ENCODE measurements around the gene PSMC3IP. TPM values are rescaled to one million over a fixed set of nuclear protein-coding genes. Genes with fewer than 3 reads are reported as not detected.

Gene PSMC3IP, protein sequence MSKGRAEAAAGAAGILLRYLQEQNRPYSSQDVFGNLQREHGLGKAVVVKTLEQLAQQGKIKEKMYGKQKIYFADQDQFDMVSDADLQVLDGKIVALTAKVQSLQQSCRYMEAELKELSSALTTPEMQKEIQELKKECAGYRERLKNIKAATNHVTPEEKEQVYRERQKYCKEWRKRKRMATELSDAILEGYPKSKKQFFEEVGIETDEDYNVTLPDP
- 5.5 and 7.6 TPM in 2 replicates for total RNA-seq

DNA sequence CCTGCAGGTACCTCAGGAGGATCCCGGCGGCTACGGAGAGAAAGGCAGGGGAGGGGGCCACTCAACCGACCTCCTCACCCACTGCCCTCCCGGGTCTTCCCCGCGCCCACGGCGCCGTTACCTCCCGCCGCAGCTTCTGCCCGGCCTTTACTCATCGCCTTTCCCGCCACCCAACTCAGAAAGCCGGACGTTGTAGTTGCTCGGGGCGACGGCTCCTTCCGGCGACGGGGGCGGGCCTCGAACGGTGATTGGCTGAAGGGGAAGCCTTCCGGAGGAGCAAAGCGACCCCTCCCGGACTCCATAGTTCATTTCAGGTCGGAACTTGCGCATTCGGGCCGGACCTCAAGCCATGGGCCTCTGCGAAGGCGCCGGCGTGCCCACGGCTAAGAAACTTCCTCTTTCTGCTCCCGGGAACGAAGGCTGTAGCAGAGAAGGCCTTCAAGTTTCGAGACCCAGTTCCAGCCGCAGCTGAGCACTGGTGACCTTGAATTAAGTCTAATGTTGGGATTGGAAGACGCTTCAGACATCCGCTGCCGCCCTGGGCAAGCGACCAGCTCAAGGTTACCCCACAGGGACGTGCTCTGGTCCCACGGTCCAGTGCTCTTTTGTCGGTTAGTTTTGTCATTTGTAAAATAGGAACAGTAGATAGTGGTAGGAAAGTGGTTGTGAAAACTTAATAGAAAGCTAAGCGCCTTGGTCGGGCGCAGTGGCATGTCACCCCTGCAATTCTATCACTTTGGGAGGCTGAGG is at the start of gene PSMC3IP:
Gene PSMC3IP, minus strand, starts transcription at position 198 of the 750 bp plus-strand sequence. Its CDS starts 43 bp downstream, at position 155.

DNA sequence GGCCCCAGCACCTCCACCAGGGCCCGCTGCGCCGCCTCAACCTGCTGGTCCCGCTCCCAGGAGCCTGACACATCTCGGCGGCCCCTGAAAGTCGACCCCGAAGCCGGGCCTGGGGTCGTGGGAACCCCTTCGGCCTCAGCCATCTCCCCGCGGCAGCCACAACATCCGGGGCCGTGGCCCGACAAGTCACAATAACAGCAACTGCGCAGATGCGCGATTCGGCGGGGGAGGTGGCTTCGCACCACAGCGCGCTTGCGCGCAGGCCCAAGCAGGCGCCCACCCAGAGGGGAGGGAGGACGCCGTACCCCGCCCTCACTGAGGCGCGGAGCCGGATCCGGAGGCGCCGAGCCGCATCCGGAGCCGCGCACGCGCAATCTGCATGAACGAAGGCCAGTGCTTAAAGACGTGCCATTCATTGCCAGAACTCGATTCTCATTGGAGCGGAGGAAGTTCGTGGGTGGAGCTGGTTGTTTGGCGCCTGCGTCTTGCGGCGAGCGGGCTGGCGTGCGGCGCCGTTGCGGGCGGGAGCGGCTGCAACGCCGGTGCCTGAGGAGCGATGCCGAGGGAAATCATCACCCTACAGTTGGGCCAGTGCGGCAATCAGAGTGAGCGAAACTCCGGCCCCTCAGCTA is 31.8 kb upstream of the PSMC3IP start, which contains the start of the genes RETREG3 and TUBG1:
Gene RETREG3, minus strand, starts transcription at position 193 of the 632 bp plus-strand sequence. Its CDS starts 50 bp downstream, at position 143.
Gene TUBG1, plus strand, starts transcription at position 502 of the 632 bp plus-strand sequence. Its CDS starts 55 bp downstream, at position 557.

DNA sequence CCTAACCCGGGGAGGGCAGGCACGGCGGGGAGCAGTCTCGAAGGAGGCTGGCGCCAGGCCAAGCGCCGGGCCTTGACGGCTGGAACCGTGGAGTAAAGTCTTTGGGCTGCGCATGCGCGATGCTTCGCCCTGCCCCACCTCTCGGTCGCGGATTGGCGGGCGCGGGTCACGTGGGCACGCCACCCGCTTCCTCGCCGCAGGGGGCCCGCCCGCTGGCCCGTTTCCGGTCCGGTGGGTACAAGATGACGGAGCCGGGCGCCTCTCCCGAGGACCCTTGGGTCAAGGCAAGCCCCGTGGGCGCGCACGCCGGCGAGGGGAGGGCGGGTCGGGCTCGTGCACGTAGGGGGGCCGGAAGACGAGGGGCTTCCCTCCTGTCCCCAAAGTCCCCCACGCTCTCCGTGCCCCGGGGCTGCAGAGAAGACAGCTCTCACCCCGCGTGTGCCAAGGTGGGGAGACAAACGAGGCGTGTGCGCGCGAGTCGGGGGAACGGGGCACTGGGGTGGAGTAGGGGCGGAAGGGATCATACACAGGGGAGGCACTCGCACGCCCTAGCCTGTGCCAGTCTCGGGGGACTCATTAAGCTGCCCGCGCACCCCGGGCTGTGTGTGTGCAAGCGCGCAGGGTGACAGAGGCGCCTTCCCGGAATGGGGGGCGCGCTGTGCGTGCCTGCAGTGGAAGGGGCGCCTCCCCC is 10.5 kb downstream of the PSMC3IP start, which contains the start of gene MLX:
Gene MLX, plus strand, starts transcription at position 218 of the 691 bp plus-strand sequence. Its CDS starts 25 bp downstream, at position 243.

DNA sequence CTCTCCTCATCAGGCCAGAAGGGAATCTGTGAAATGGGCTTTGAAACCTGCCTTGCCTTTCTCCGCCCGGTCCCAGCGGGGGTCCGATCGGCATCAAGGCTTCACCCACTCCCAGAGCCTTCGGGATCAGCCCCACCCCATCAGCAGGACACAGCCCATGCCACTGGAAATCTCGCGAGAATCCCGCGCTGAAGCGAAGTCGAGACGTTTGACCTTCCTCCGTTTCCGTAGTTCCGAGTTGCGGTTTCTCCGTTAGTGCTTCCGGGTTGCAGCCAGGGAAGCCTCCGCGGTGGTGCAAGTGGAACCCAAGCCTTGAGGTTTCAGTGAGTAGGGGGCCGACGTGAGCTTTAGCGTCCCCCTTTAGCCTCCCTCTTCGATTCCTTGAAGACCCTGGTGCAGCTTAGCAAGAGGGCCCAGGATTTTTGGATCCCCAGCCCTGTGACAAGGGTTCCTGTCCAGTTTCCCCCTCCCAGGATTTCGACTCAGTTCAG is 15.6 kb downstream of the PSMC3IP start, which contains the start of gene COASY:
Gene COASY, plus strand, starts transcription at position 252 of the 491 bp plus-strand sequence. CDS start 475 bp downstream, outside the sequence.

DNA sequence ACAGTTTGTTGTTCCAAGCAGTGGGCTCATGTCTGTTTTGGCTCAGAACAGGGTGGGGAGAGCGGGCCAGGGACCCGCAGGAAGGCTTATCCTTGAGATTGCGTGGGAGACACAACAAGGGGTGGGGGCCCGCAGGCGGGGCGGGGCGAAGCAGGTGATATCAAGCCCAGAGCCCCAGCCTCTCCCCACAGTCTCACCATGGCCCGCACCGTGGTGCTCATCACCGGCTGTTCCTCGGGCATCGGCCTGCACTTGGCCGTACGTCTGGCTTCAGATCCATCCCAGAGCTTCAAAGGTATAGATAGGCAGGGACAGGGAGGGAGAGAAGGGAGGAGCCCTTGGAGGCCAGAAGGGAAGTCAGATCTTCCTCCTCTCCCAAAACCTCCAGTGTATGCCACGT is 24.8 kb downstream of the PSMC3IP start, which contains the start of gene HSD17B1:
Gene HSD17B1, plus strand, starts transcription at position 188 of the 400 bp plus-strand sequence. Its CDS starts 11 bp downstream, at position 199.

DNA sequence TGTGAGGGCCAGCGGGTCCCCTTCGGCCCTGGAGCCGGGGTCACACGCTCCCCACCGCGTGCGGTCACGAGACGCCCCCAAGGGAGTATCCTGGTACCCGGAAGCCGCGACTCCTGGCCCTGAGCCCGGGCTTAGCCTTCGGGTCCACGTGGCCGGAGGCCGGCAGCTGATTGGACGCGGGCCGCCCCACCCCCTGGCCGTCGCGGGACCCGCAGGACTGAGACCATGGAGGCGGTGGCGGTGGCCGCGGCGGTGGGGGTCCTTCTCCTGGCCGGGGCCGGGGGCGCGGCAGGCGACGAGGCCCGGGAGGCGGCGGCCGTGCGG is 41.5 kb downstream of the PSMC3IP start, which contains the start of gene NAGLU:
Gene NAGLU, plus strand, starts transcription at position 194 of the 324 bp plus-strand sequence. Its CDS starts 32 bp downstream, at position 226.

Other genes with a start within 250 kb of the PSMC3IP start
- gene STAT3, start 189.3 kb downstream of the PSMC3IP start, total RNA-seq: 55.2 and 107 TPM in 2 replicates
- gene CAVIN1, start 154.5 kb downstream of the PSMC3IP start, total RNA-seq: 235 and 444 TPM in 2 replicates
- 29.3 and 37.4 TPM in 2 replicates for gene ATP6V0A1, start 118.9 kb downstream of the PSMC3IP start, total RNA-seq
- 55.0 and 60.8 TPM in 2 replicates for gene NAGLU, start 41.5 kb downstream of the PSMC3IP start, total RNA-seq
- 0.48 and 11.4 TPM in 2 replicates for gene HSD17B1, start 24.8 kb downstream of the PSMC3IP start, total RNA-seq
- 31.4 and 41.8 TPM in 2 replicates for gene COASY, start 15.6 kb downstream of the PSMC3IP start, total RNA-seq
- gene MLX, start 10.6 kb downstream of the PSMC3IP start, total RNA-seq: 27.5 and 31.4 TPM in 2 replicates
- 46.6 and 52.0 TPM in 2 replicates for gene RETREG3, start 31.6 kb upstream of the PSMC3IP start, total RNA-seq
- 35.1 and 68.0 TPM in 2 replicates for gene TUBG1, start 32.0 kb upstream of the PSMC3IP start, total RNA-seq
- gene TUBG2, start 81.6 kb upstream of the PSMC3IP start, total RNA-seq: 5.0 and 24.8 TPM in 2 replicates
- 10.2 and 30.8 TPM in 2 replicates for gene PLEKHH3, start 99.3 kb upstream of the PSMC3IP start, total RNA-seq
- 2.0 and 3.0 TPM in 2 replicates for gene CCR10, start 104.1 kb upstream of the PSMC3IP start, total RNA-seq
- 18.4 and 37.0 TPM in 2 replicates for gene CNTNAP1, start 104.8 kb upstream of the PSMC3IP start, total RNA-seq
- 5.3 and 8.7 TPM in 2 replicates for gene EZH1, start 167.3 kb upstream of the PSMC3IP start, total RNA-seq
- gene RAMP2, start 183.5 kb upstream of the PSMC3IP start, total RNA-seq: 0.78 TPM in 1 of 2 replicates, not detected in the other
- gene VPS25, start 195.7 kb upstream of the PSMC3IP start, total RNA-seq: 89.2 and 114 TPM in 2 replicates
- gene WNK4, start 202.9 kb upstream of the PSMC3IP start, total RNA-seq: 0.32 and 0.39 TPM in 2 replicates
- 66.1 and 67.1 TPM in 2 replicates for gene COA3, start 221.0 kb upstream of the PSMC3IP start, total RNA-seq
- gene CNTD1, start 221.1 kb upstream of the PSMC3IP start, total RNA-seq: not detected in 2 replicates
- gene BECN1, start 246.6 kb upstream of the PSMC3IP start, total RNA-seq: 69.4 and 110 TPM in 2 replicates